GM23338 (cell line): ENCODE data around the gene PCDHA2. TPM values are rescaled to one million over a fixed set of nuclear protein-coding genes. Genes with fewer than 3 reads are reported as not detected.

ENCODE experiments used
- ATAC-seq: fragments of 200-7000 bp; cut with Tn5 transposase; 3 replicates; pipeline ENCODE4 v1.9.1; 2020
- DNase-seq: peaks from one replicate; pipeline ENCODE4 v3.0.0-alpha.2; 2015; ENCODE audit warnings: low spot score
- H2AFZ ChIP-seq: fragments of 200-600 bp; sonication (generic); 2 replicates; pipeline ENCODE4 v1.8.0; 2016; ENCODE audit warnings: antibody characterized with exemption, mild to moderate bottlenecking, moderate library complexity
- H3F3A ChIP-seq: fragments of 200-600 bp; sonication (generic); replicated peaks from 2 replicates; pipeline ENCODE4 v1.8.0; 2017; ENCODE audit warnings: antibody characterized with exemption, mixed run types, low read depth
- H3K27ac ChIP-seq: fragments of 200-600 bp; sonication (generic); 2 replicates; pipeline ENCODE4 v1.6.1; 2016; ENCODE audit warnings: low read depth
- H3K27me3 ChIP-seq: fragments of 200-600 bp; sonication (generic); 2 replicates; pipeline ENCODE4 v1.8.0; 2016; ENCODE audit warnings: mild to moderate bottlenecking, mixed run types, moderate library complexity; ENCODE audit not compliant: insufficient read depth
- H3K36me3 ChIP-seq: fragments of 200-600 bp; sonication (generic); 2 replicates; pipeline ENCODE4 v1.8.0; 2016; ENCODE audit warnings: mild to moderate bottlenecking; ENCODE audit not compliant: insufficient read depth
- H3K4me1 ChIP-seq: fragments of 200-600 bp; sonication (generic); 2 replicates; pipeline ENCODE4 v1.8.0; 2016; ENCODE audit warnings: mild to moderate bottlenecking, moderate library complexity; ENCODE audit not compliant: insufficient read depth
- H3K4me2 ChIP-seq: fragments of 200-600 bp; sonication (generic); 2 replicates; pipeline ENCODE4 v1.7.1; 2017; ENCODE audit warnings: mixed run types
- H3K4me3 ChIP-seq: fragments of 200-600 bp; sonication (generic); 2 replicates; pipeline ENCODE4 v1.6.1; 2016; ENCODE audit warnings: mixed run types
- H3K79me2 ChIP-seq: fragments of 200-600 bp; sonication (generic); replicated peaks from 2 replicates; pipeline ENCODE4 v1.8.0; 2017; ENCODE audit warnings: mild to moderate bottlenecking; ENCODE audit not compliant: insufficient read depth
- H3K9me2 ChIP-seq: fragments of 200-600 bp; sonication (generic); 2 replicates; pipeline ENCODE4 v1.8.0; 2017; ENCODE audit not compliant: insufficient read depth
- H4K20me1 ChIP-seq: fragments of 200-600 bp; sonication (generic); replicated peaks from 2 replicates; pipeline ENCODE4 v1.8.0; 2017; ENCODE audit warnings: mild to moderate bottlenecking; ENCODE audit not compliant: insufficient read depth
- H3K27ac Mint-ChIP-seq: 2 replicates; pipeline ENCODE4 v1.8.0; 2020; ENCODE audit warnings: inconsistent platforms, mild to moderate bottlenecking, moderate library complexity, mixed read lengths
- H3K27me3 Mint-ChIP-seq: 3 replicates; pipeline ENCODE4 v1.8.0; 2022; ENCODE audit warnings: low read depth, mild to moderate bottlenecking, moderate library complexity, mixed read lengths, inconsistent platforms; ENCODE audit not compliant: insufficient read depth, poor library complexity
- H3K36me3 Mint-ChIP-seq: 3 replicates; pipeline ENCODE4 v1.8.0; 2021; ENCODE audit warnings: low read depth, mild to moderate bottlenecking, inconsistent platforms, moderate library complexity, mixed read lengths
- H3K4me1 Mint-ChIP-seq: 3 replicates; pipeline ENCODE4 v1.8.0; 2020; ENCODE audit warnings: mild to moderate bottlenecking, inconsistent platforms, mixed read lengths
- H3K4me3 Mint-ChIP-seq: 3 replicates; pipeline ENCODE4 v1.8.0; 2021; ENCODE audit warnings: moderate library complexity, mild to moderate bottlenecking, inconsistent platforms, mixed read lengths
- H3K9me3 Mint-ChIP-seq: 3 replicates; pipeline ENCODE4 v1.8.0; 2020; ENCODE audit warnings: moderate library complexity, mild to moderate bottlenecking, inconsistent platforms, mixed read lengths
- EZH2 ChIP-seq: fragments of 200-600 bp; sonication (generic); IDR thresholded peaks from one replicate; pipeline ENCODE4 v1.8.0; 2017; ENCODE audit warnings: antibody characterized with exemption, mild to moderate bottlenecking, low read depth; ENCODE audit not compliant: unreplicated experiment
- EZH2phosphoT487 ChIP-seq: fragments of 200-600 bp; sonication (generic); IDR thresholded peaks from one replicate; pipeline ENCODE4 v1.8.1; 2018; ENCODE audit warnings: antibody characterized with exemption; ENCODE audit not compliant: unreplicated experiment
- JUNB ChIP-seq: IDR thresholded peaks from one replicate; pipeline ENCODE4 v1.6.1; 2016; ENCODE audit warnings: antibody characterized with exemption; ENCODE audit not compliant: unreplicated experiment
- NANOG ChIP-seq: IDR thresholded peaks from 2 replicates; pipeline ENCODE4 v1.6.1; 2016; ENCODE audit warnings: antibody characterized with exemption, borderline replicate concordance
- ZNF331 ChIP-seq: fragments of 250-450 bp; sonication (Bioruptor Pico); IDR thresholded peaks from 2 replicates; pipeline ENCODE4 v1.5.0; 2020; ENCODE audit warnings: low read depth, mild to moderate bottlenecking, moderate library complexity
- polyA plus RNA-seq: library from polyadenylated mRNA; unstranded; fragments of >200 nt; fragmentation: Nextera tagmentation; extraction: Ambion mirVana; gene quantifications from 2 replicates; pipeline ENCODE4 v1.2.1, GENCODE V29; 2016
- total RNA-seq: library from RNA; depleted of rRNA; stranded (reverse); fragments of >200 nt; shearing (Covaris generic); gene quantifications from 2 replicates; pipeline ENCODE4 v1.2.3, GENCODE V29; 2014
- TF ChIP-seq, protein P1 (sequence below), 2 experiments: fragments of 200-600 bp in 1 of 2; sonication (generic) in 1 of 2; conservative IDR thresholded peaks; 2 replicates each; pipeline versions ENCODE4 v1.5.1 to v1.6.1; 2016 to 2017; ENCODE audit warnings: antibody characterized with exemption in 2 of 2, low read depth in 2 of 2, mild to moderate bottlenecking in 2 of 2, moderate library complexity in 1 of 2
- TF ChIP-seq, protein P2 (sequence below): IDR thresholded peaks from 2 replicates; pipeline ENCODE4 v1.6.1; 2016; ENCODE audit warnings: antibody characterized with exemption
- TF ChIP-seq, protein P3 (sequence below): fragments of 250-450 bp; sonication (Bioruptor Pico); IDR thresholded peaks from 2 replicates; pipeline ENCODE4 v1.5.0; 2020; ENCODE audit warnings: mild to moderate bottlenecking, moderate library complexity

Gene PCDHA2
- total and polyA plus RNA-seq, 2 experiments from 2014 or later = 0.99 to 2.2 TPM

DNA sequence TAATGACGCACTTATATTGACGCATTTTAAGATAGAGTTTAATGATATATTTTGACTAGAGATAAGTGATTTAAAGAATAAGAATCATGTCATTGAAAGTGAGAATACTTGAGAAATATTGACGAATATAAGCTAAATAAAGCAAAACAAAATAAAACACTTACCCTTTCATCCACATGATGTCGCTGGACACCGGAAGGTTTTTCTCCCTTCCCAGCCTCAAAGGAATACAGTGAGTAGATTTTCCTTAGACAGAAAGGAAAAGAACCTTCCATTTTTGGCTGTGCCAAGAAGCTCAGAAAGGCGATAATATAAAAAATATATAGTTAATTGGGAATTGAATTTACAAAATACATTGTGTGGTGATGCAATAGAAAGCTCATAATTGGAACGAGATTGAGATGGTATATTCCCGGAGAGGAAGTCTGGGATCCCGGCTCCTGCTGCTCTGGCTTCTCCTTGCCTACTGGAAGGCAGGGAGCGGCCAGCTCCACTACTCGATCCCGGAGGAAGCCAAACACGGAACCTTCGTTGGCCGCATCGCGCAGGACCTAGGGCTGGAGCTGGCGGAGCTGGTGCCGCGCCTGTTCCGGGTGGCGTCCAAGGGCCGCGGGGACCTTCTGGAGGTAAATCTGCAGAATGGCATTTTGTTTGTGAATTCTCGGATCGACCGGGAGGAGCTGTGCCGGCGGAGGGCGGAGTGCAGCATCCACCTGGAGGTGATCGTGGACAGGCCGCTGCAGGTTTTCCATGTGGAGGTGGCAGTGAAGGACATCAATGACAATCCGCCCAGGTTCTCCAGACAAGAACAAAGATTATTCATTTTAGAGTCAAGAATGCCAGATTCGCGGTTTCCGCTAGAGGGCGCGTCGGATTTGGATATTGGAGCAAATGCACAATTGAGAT, 27.0 kb downstream of the PCDHA2 start, which contains the start of gene PCDHA5:
TSS of gene PCDHA5 (plus strand) at position 239 of the 906 bp plus-strand sequence.
- no peak within 1 kb of the TSS for H3K4me2 ChIP-seq
- Mint-ChIP-seq H3K36me3 (peaks cover 11% of the 10 kb centered on the region), H3K27me3 (no peaks in the 10 kb centered on the region), H3K27ac (no peak within 1 kb of the TSS), H3K4me3 (peak within 1 kb of the TSS; percentile 63; the same call in 2 of the 3 replicates), H3K4me1 (no peaks in the 10 kb centered on the region; the same call in 2 of the 3 replicates), H3K9me3 (peaks cover 3% of the 10 kb centered on the region; the same call in 1 of the 3 replicates)
- no peaks in the 10 kb centered on the region for H3K27me3 ChIP-seq
- DNase-seq (peak; percentile 43), ATAC-seq (no peak)
- H3K36me3 ChIP-seq = no peaks in the 10 kb centered on the region
- H3K27ac ChIP-seq = no peak within 1 kb of the TSS
- no peaks in the 10 kb centered on the region for H4K20me1 ChIP-seq
- no peaks in the 10 kb centered on the region for H3F3A ChIP-seq
- no peaks in the 10 kb centered on the region for H3K4me1 ChIP-seq
- H3K9me2 ChIP-seq = no peaks in the 10 kb centered on the region
- H3K4me3 ChIP-seq = no peak within 1 kb of the TSS
- no peaks in the 10 kb centered on the region for H3K79me2 ChIP-seq
- no peak within 1 kb of the TSS for H2AFZ ChIP-seq
- TF ChIP-seq, protein P1, sequence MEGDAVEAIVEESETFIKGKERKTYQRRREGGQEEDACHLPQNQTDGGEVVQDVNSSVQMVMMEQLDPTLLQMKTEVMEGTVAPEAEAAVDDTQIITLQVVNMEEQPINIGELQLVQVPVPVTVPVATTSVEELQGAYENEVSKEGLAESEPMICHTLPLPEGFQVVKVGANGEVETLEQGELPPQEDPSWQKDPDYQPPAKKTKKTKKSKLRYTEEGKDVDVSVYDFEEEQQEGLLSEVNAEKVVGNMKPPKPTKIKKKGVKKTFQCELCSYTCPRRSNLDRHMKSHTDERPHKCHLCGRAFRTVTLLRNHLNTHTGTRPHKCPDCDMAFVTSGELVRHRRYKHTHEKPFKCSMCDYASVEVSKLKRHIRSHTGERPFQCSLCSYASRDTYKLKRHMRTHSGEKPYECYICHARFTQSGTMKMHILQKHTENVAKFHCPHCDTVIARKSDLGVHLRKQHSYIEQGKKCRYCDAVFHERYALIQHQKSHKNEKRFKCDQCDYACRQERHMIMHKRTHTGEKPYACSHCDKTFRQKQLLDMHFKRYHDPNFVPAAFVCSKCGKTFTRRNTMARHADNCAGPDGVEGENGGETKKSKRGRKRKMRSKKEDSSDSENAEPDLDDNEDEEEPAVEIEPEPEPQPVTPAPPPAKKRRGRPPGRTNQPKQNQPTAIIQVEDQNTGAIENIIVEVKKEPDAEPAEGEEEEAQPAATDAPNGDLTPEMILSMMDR (conservative IDR thresholded peaks at IDR 0.05; ENCODE audit: low read depth in 2 of 2) = peak; percentile 50 to 57
- TF ChIP-seq EZH2phosphoT487 (no peak), JUNB (no peak)

DNA sequence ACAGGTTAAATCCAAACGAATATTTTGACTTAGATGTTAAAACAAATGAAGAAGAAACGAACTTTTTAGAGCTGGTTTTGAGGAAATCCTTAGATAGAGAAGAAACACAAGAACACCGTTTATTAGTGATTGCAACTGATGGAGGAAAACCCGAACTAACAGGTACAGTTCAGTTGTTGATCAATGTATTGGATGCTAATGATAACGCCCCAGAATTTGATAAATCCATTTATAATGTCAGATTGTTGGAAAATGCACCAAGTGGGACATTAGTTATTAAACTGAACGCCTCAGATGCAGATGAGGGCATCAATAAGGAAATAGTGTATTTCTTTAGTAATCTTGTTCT, 27.6 kb downstream of the PCDHA2 start:
- H3K4me2 ChIP-seq = no peak overlapping the region
- Mint-ChIP-seq H3K4me3 (no peak overlapping the region; the same call in 2 of the 3 replicates), H3K9me3 (peaks cover 3% of the 10 kb centered on the region; the same call in 1 of the 3 replicates), H3K4me1 (no peaks in the 10 kb centered on the region; the same call in 2 of the 3 replicates), H3K36me3 (peaks cover 11% of the 10 kb centered on the region), H3K27ac (no peak overlapping the region), H3K27me3 (no peaks in the 10 kb centered on the region)
- no peak for TF ChIP-seq JUNB
- no peak for TF ChIP-seq ZNF331
- TF ChIP-seq, protein P2, sequence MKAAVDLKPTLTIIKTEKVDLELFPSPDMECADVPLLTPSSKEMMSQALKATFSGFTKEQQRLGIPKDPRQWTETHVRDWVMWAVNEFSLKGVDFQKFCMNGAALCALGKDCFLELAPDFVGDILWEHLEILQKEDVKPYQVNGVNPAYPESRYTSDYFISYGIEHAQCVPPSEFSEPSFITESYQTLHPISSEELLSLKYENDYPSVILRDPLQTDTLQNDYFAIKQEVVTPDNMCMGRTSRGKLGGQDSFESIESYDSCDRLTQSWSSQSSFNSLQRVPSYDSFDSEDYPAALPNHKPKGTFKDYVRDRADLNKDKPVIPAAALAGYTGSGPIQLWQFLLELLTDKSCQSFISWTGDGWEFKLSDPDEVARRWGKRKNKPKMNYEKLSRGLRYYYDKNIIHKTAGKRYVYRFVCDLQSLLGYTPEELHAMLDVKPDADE = no peak
- TF ChIP-seq, protein P3, sequence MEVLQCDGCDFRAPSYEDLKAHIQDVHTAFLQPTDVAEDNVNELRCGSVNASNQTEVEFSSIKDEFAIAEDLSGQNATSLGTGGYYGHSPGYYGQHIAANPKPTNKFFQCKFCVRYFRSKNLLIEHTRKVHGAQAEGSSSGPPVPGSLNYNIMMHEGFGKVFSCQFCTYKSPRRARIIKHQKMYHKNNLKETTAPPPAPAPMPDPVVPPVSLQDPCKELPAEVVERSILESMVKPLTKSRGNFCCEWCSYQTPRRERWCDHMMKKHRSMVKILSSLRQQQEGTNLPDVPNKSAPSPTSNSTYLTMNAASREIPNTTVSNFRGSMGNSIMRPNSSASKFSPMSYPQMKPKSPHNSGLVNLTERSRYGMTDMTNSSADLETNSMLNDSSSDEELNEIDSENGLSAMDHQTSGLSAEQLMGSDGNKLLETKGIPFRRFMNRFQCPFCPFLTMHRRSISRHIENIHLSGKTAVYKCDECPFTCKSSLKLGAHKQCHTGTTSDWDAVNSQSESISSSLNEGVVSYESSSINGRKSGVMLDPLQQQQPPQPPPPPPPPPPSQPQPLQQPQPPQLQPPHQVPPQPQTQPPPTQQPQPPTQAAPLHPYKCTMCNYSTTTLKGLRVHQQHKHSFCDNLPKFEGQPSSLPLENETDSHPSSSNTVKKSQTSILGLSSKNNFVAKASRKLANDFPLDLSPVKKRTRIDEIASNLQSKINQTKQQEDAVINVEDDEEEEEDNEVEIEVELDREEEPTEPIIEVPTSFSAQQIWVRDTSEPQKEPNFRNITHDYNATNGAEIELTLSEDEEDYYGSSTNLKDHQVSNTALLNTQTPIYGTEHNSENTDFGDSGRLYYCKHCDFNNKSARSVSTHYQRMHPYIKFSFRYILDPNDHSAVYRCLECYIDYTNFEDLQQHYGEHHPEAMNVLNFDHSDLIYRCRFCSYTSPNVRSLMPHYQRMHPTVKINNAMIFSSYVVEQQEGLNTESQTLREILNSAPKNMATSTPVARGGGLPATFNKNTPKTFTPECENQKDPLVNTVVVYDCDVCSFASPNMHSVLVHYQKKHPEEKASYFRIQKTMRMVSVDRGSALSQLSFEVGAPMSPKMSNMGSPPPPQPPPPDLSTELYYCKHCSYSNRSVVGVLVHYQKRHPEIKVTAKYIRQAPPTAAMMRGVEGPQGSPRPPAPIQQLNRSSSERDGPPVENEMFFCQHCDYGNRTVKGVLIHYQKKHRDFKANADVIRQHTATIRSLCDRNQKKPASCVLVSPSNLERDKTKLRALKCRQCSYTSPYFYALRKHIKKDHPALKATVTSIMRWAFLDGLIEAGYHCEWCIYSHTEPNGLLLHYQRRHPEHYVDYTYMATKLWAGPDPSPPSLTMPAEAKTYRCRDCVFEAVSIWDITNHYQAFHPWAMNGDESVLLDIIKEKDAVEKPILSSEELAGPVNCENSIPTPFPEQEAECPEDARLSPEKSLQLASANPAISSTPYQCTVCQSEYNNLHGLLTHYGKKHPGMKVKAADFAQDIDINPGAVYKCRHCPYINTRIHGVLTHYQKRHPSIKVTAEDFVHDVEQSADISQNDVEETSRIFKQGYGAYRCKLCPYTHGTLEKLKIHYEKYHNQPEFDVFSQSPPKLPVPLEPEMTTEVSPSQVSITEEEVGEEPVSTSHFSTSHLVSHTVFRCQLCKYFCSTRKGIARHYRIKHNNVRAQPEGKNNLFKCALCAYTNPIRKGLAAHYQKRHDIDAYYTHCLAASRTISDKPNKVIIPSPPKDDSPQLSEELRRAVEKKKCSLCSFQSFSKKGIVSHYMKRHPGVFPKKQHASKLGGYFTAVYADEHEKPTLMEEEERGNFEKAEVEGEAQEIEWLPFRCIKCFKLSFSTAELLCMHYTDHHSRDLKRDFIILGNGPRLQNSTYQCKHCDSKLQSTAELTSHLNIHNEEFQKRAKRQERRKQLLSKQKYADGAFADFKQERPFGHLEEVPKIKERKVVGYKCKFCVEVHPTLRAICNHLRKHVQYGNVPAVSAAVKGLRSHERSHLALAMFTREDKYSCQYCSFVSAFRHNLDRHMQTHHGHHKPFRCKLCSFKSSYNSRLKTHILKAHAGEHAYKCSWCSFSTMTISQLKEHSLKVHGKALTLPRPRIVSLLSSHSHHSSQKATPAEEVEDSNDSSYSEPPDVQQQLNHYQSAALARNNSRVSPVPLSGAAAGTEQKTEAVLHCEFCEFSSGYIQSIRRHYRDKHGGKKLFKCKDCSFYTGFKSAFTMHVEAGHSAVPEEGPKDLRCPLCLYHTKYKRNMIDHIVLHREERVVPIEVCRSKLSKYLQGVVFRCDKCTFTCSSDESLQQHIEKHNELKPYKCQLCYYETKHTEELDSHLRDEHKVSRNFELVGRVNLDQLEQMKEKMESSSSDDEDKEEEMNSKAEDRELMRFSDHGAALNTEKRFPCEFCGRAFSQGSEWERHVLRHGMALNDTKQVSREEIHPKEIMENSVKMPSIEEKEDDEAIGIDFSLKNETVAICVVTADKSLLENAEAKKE (CRISPR knock-in tag) = no peak
- no peak for TF ChIP-seq EZH2
- no peak for TF ChIP-seq NANOG
- no peak overlapping the region for H3K27ac ChIP-seq
- H3K36me3 ChIP-seq = no peaks in the 10 kb centered on the region
- H4K20me1 ChIP-seq = no peaks in the 10 kb centered on the region
- H3K4me1 ChIP-seq = no peaks in the 10 kb centered on the region
- no peaks in the 10 kb centered on the region for H3F3A ChIP-seq
- no peak overlapping the region for H3K4me3 ChIP-seq
- no peaks in the 10 kb centered on the region for H3K79me2 ChIP-seq
- H2AFZ ChIP-seq = no peak overlapping the region
- no peaks in the 10 kb centered on the region for H3K9me2 ChIP-seq
- DNase-seq = no peak
- no peaks in the 10 kb centered on the region for H3K27me3 ChIP-seq
- ATAC-seq = no peak
